Measurements from ENCODE around the gene SMARCC2. TPM values are rescaled to one million over a fixed set of nuclear protein-coding genes. Genes with fewer than 3 reads are reported as not detected.

The SMARCC2 gene
- total RNA-seq, 1 experiment from 2014 or later = 129 TPM

DNA sequence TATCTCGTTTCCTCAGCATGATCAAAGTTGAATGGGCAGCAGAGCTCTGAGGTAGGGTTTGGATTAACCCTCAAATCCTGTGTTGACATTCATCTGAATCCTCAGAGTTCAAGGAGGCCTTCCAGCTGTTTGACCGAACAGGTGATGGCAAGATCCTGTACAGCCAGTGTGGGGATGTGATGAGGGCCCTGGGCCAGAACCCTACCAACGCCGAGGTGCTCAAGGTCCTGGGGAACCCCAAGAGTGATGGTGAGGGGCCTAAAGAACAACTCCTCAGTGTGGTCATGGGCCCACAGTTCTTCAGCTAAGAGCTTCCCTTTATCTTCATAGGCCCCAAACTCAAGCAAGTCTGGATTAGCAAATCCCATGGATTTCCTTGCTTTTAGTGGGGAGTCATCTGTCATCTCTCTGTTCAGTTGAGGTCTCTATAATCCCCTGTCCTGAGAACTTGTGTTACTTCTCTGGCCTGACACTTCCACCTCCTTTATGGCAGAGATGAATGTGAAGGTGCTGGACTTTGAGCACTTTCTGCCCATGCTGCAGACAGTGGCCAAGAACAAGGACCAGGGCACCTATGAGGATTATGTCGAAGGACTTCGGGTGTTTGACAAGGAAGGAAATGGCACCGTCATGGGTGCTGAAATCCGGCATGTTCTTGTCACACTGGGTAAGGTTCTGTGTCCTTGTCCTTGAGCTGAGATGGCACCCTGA lies 29.6 kb downstream of the SMARCC2 start:
- ChIA-PET CTCF (interaction anchor here (1.4 kb wide), 1 partner anchor 33 kb away, joined by 3 read pairs; no protein-coding TSS in a partner anchor), POLR2A (no interaction called here)
- Histone ChIP-seq H3K4me3 (ENCODE audit: low read depth in 2 of 2, low read length in 2 of 2) (peak overlapping the region; percentile 74 to 78), H3K36me3 (ENCODE audit: control insufficient read depth, insufficient read depth, low read length) (peaks cover 2% of the 10 kb centered on the region; the same call in 1 of the 2 replicates), H3K27me3 (ENCODE audit: control insufficient read depth, insufficient read depth, low read length) (no peaks in the 10 kb centered on the region), H3K27ac (ENCODE audit: low read length) (peak overlapping the region; percentile 88), H3K9me3 (ENCODE audit: control insufficient read depth, insufficient read depth, low read depth, low read length) (no peaks in the 10 kb centered on the region), H3K4me1 (ENCODE audit: control insufficient read depth, insufficient read depth, low read length) (peaks cover 20% of the 10 kb centered on the region)
- no TSS peak for BruUV-seq (replicated peaks)
- TF ChIP-seq POLR2AphosphoS5 (IDR thresholded peaks at IDR 0.05; ENCODE audit: low read depth, low read length) (no peak; the same call in 1 of the 2 replicates), TCF7L2 (IDR thresholded peaks at IDR 0.05; ENCODE audit: low read depth, low read length) (no peak), CTCF (IDR thresholded peaks at IDR 0.05) (no peak), SIN3A (IDR thresholded peaks at IDR 0.05; ENCODE audit: borderline replicate concordance, insufficient read depth, low read depth, low read length) (no peak)
- TF ChIP-seq, protein P1, sequence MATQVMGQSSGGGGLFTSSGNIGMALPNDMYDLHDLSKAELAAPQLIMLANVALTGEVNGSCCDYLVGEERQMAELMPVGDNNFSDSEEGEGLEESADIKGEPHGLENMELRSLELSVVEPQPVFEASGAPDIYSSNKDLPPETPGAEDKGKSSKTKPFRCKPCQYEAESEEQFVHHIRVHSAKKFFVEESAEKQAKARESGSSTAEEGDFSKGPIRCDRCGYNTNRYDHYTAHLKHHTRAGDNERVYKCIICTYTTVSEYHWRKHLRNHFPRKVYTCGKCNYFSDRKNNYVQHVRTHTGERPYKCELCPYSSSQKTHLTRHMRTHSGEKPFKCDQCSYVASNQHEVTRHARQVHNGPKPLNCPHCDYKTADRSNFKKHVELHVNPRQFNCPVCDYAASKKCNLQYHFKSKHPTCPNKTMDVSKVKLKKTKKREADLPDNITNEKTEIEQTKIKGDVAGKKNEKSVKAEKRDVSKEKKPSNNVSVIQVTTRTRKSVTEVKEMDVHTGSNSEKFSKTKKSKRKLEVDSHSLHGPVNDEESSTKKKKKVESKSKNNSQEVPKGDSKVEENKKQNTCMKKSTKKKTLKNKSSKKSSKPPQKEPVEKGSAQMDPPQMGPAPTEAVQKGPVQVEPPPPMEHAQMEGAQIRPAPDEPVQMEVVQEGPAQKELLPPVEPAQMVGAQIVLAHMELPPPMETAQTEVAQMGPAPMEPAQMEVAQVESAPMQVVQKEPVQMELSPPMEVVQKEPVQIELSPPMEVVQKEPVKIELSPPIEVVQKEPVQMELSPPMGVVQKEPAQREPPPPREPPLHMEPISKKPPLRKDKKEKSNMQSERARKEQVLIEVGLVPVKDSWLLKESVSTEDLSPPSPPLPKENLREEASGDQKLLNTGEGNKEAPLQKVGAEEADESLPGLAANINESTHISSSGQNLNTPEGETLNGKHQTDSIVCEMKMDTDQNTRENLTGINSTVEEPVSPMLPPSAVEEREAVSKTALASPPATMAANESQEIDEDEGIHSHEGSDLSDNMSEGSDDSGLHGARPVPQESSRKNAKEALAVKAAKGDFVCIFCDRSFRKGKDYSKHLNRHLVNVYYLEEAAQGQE (IDR thresholded peaks at IDR 0.05; ENCODE audit: insufficient read depth in 1 of 2, low read depth in 2 of 2, low read length in 1 of 2) = no peak
- ATAC-seq (no peak), DNase-seq (ENCODE audit: low read depth, low spot score) (no peak)
- in situ Hi-C loops (cut with HindIII; ENCODE audit: low pct_unique_long_range_greater_than_20kb, low sequenced_read_pairs) (no loop called here), intact Hi-C loops (cut with micrococcal nuclease; ENCODE audit: unreplicated experiment) (loop anchor here (5.0 kb wide), 1 partner anchor 42 kb away; the partner anchor contains the start of genes RPL41 and ZC3H10)

DNA sequence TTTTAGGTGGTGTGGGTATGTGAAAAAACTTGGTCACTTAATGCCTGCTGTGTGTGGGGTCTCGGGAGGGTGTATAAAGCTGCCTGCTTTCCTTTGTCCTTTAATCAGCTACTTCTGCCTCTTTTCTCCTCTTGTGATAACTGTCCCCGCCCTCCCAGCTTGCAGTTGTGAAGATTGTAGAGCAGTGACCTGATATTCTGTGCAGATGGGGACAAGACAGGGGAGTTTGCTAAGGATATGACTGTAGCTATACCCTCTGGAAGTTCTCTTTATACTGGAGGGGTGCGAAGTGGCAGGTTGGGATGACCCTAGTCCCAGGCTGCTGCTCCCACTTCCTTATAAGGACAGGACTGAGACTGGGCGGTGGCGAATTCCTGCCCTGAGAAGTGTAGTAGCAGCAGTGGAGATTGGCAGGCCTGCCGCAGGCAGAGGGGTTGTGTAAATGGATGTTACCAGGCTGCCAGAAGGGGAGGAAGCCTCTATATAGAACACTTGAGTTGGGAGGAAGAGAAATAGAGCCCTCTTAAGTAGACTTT lies 30.3 kb downstream of the SMARCC2 start:
- DNase-seq (ENCODE audit: low read depth, low spot score) = no peak
- in situ Hi-C loops (cut with HindIII; ENCODE audit: low pct_unique_long_range_greater_than_20kb, low sequenced_read_pairs) = no loop called here
- H3K9me3 ChIP-seq (ENCODE audit: control insufficient read depth, insufficient read depth, low read depth, low read length) = no peaks in the 10 kb centered on the region
- CTCF ChIA-PET = interaction anchor here (1.4 kb wide), 1 partner anchor 33 kb away, joined by 3 read pairs; no protein-coding TSS in a partner anchor
- ATAC-seq = peak; percentile 25
- POLR2A ChIA-PET = no interaction called here
- peaks cover 25% of the 10 kb centered on the region for H3K4me1 ChIP-seq (ENCODE audit: control insufficient read depth, insufficient read depth, low read length)
- peaks cover 2% of the 10 kb centered on the region; the same call in 1 of the 2 replicates for H3K36me3 ChIP-seq (ENCODE audit: control insufficient read depth, insufficient read depth, low read length)
- H3K4me3 ChIP-seq (ENCODE audit: low read depth in 2 of 2, low read length in 2 of 2) = peak overlapping the region; percentile 74 to 78
- H3K27me3 ChIP-seq (ENCODE audit: control insufficient read depth, insufficient read depth, low read length) = no peaks in the 10 kb centered on the region
- BruUV-seq (replicated peaks) = TSS peak; percentile 83
- TF ChIP-seq TCF7L2 (IDR thresholded peaks at IDR 0.05; ENCODE audit: low read depth, low read length) = no peak
- TF ChIP-seq CTCF (IDR thresholded peaks at IDR 0.05) = no peak
- 0 out of 2 replicates have a peak, but pooled peaks have one; percentile 29 for TF ChIP-seq SIN3A (IDR thresholded peaks at IDR 0.05; ENCODE audit: borderline replicate concordance, insufficient read depth, low read depth, low read length)
- TF ChIP-seq POLR2AphosphoS5 (IDR thresholded peaks at IDR 0.05; ENCODE audit: low read depth, low read length) = no peak; the same call in 1 of the 2 replicates
- TF ChIP-seq, protein P1 (IDR thresholded peaks at IDR 0.05; ENCODE audit: insufficient read depth in 1 of 2, low read depth in 2 of 2, low read length in 1 of 2) = no peak
- intact Hi-C loops (cut with micrococcal nuclease; ENCODE audit: unreplicated experiment) = loop anchor here (5.0 kb wide), 1 partner anchor 42 kb away; the partner anchor contains the start of genes RPL41 and ZC3H10
- H3K27ac ChIP-seq (ENCODE audit: low read length) = peak overlapping the region; percentile 88

Data from Panc1 (cell line).